C4-2B (cell line): ENCODE measurements around the gene SURF4.

Source experiments
- H3K27ac ChIP-seq: fragments of 450-650 bp; 2 replicates; pipeline ENCODE4 v1.5.1; 2017
- CTCF ChIP-seq: fragments of 450-650 bp; conservative IDR thresholded peaks from 2 replicates; pipeline ENCODE4 v1.5.1; 2017; ENCODE audit warnings: mild to moderate bottlenecking
- ZFX ChIP-seq: fragments of 450-650 bp; IDR thresholded peaks from 2 replicates; pipeline ENCODE4 v1.6.1; 2017

SURF4 gene

GRCh38 chr9:133404454-133405002, 28.7 kb upstream of the SURF4 start:
- TF ChIP-seq CTCF, result no peak
- TF ChIP-seq ZFX, result no peak
- H3K27ac ChIP-seq, result no peak overlapping the region

- TF ChIP-seq ZFX, result no peak
- TF ChIP-seq CTCF, result peak; percentile 79
- no peak overlapping the region for H3K27ac ChIP-seq
These were observed 28.1 kb upstream of the SURF4 start for GRCh38 chr9:133403766-133404453.

- TF ChIP-seq ZFX (no peak), CTCF (no peak)
These were observed 26.8 kb upstream of the SURF4 start for GRCh38 chr9:133402689-133403088.

GRCh38 chr9:133401588-133401987, 25.7 kb upstream of the SURF4 start:
- H3K27ac ChIP-seq, result no peak overlapping the region
- TF ChIP-seq CTCF (no peak), ZFX (no peak)

More at GRCh38 chr9:133402689-133403088, 26.8 kb upstream of the SURF4 start:
- H3K27ac ChIP-seq, result no peak overlapping the region

- TF ChIP-seq CTCF (no peak), ZFX (no peak)
- no peak overlapping the region for H3K27ac ChIP-seq
These were observed 24.4 kb upstream of the SURF4 start for GRCh38 chr9:133400292-133400691.

- no peak overlapping the region for H3K27ac ChIP-seq
- TF ChIP-seq CTCF (no peak), ZFX (no peak)
These were observed 22.0 kb upstream of the SURF4 start for GRCh38 chr9:133397895-133398294.

GRCh38 chr9:133397370-133397769, 21.5 kb upstream of the SURF4 start:
- no peak for TF ChIP-seq CTCF
- TF ChIP-seq ZFX, result no peak
- no peak overlapping the region for H3K27ac ChIP-seq
